GM18861 (cell line): ENCODE results near the gene OR6K6.
A peak's percentile ranks its signal among the peaks of the same experiment; 100 is the strongest.

Source experiments
- ATAC-seq: cut with Tn5 transposase; IDR thresholded peaks from one replicate; pipeline ENCODE4 v1.9.1; 2021; ENCODE audit not compliant: unreplicated experiment

The OR6K6 gene

GRCh38 chr1:158754420-158754819, at the start of gene OR6K6:
Gene OR6K6 (plus strand): TSS chr1:158754720. CDS start chr1:158754888, 168 bp downstream.
- no peak for ATAC-seq

GRCh38 chr1:158706096-158706495, 48.4 kb upstream of the OR6K6 start:
- no peak for ATAC-seq

- ATAC-seq = no peak
Measured at GRCh38 chr1:158711098-158711497, 43.4 kb upstream of the OR6K6 start.

GRCh38 chr1:158714754-158715153, 39.8 kb upstream of the OR6K6 start:
- ATAC-seq = no peak

- ATAC-seq = no peak
Measured at GRCh38 chr1:158716335-158716734, 38.2 kb upstream of the OR6K6 start.

GRCh38 chr1:158717344-158717743, 37.2 kb upstream of the OR6K6 start:
- ATAC-seq = no peak

- ATAC-seq = no peak
Measured at GRCh38 chr1:158719664-158720063, 34.9 kb upstream of the OR6K6 start.

GRCh38 chr1:158720620-158721019, 33.9 kb upstream of the OR6K6 start, which contains the start of gene OR6K3:
Gene OR6K3 (minus strand): TSS chr1:158720720. CDS start chr1:158718115, 2,605 bp downstream.
- no peak for ATAC-seq

- no peak for ATAC-seq
Measured at GRCh38 chr1:158724442-158724841, 30.1 kb upstream of the OR6K6 start.

- no peak for ATAC-seq
Measured at GRCh38 chr1:158728510-158729225, 25.9 kb upstream of the OR6K6 start.

- no peak for ATAC-seq
Measured at GRCh38 chr1:158730453-158730852, 24.1 kb upstream of the OR6K6 start.

GRCh38 chr1:158731707-158732106, 22.8 kb upstream of the OR6K6 start:
- no peak for ATAC-seq

- no peak for ATAC-seq
Measured at GRCh38 chr1:158732524-158732923, 22.0 kb upstream of the OR6K6 start.

GRCh38 chr1:158735848-158736247, 18.7 kb upstream of the OR6K6 start:
- no peak for ATAC-seq

GRCh38 chr1:158752155-158752712, 2.3 kb upstream of the OR6K6 start:
- no peak for ATAC-seq

- ATAC-seq = no peak
Measured at GRCh38 chr1:158771950-158772866, 17.7 kb downstream of the OR6K6 start, which contains the start of gene OR6N1. Gene OR6N1 (minus strand): TSS chr1:158772195. CDS start chr1:158766682, 5,513 bp downstream.

- ATAC-seq = no peak
Measured at GRCh38 chr1:158781104-158781503, 26.6 kb downstream of the OR6K6 start, which contains the start of gene OR6N2. Gene OR6N2 (minus strand): TSS chr1:158781204. CDS start chr1:158777635, 3,569 bp downstream.

- ATAC-seq = peak; percentile 56
Measured at GRCh38 chr1:158793604-158794003, 39.1 kb downstream of the OR6K6 start.

GRCh38 chr1:158794247-158794646, 39.7 kb downstream of the OR6K6 start:
- no peak for ATAC-seq

GRCh38 chr1:158798531-158798930, 44.0 kb downstream of the OR6K6 start:
- no peak for ATAC-seq

- no peak for ATAC-seq
Measured at GRCh38 chr1:158799689-158800088, 45.2 kb downstream of the OR6K6 start.
